Measurements from ENCODE around the gene SP9. TPM values are rescaled to one million over a fixed set of nuclear protein-coding genes. Genes with fewer than 3 reads are reported as not detected.
"Not testable (repeated sequence)": the region's sequence is repeated elsewhere in the genome, so short reads cannot be mapped to it uniquely, and the experiment has no call there.

SP9 gene
- total RNA-seq, 1 donor from 2014 or later, result 0.16 TPM

DNA sequence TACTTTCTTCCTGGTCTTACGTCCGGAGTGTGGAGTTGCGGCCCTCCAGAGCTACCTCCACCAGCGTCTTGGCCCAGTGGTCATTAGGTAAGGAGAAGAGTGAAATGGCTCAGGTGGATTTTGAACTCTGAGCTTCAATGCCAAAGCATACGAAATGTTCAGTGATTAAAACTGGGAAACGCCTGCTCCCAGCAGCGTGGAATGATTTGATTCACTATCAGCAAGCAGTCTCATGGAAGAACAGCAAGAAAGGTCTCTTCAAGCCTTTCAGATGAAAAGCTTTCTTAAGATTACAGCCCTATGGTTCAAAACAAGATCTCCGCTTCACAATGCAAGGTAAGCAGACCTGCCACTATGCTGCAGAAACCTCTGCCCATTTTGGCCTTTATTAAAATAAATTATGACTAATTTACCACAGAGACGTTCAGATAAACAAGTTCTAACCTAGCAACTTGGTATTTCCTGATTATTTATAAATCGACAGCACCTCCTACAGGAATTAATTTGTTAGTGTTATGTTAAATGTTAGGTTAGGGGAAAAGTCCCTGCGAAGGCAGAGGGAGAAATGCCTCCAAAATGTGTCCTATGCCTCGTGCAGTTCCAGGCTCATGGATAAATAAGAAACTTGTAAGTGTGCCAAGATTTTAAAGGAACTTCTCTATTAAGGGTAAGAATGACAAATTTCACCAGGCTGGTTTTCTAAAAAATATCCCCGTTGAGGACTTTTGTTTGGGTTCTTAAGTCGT lies 10.1 kb downstream of the SP9 start:
- DNase-seq (ENCODE audit: low read depth), result peak; percentile 59

DNA sequence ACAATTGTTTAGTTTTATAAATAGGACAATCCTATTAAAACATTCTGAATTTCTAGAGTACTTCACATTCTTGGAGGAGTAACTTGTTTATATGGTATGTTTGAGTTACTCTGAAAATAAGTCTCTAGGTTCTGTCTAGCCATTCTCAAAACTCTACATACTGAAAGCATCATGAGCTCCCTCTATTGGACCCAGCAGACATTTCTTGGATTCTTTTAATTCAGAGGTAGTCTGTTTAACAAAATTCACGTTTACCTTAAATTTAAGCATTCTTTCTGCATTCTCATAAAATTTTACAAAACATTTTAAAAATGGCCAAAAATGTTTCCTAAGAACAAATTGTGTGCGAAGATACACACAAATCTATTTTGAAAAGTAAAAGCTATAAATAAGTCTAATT lies 15.3 kb downstream of the SP9 start:
- DNase-seq (ENCODE audit: low read depth), result no peak

DNA sequence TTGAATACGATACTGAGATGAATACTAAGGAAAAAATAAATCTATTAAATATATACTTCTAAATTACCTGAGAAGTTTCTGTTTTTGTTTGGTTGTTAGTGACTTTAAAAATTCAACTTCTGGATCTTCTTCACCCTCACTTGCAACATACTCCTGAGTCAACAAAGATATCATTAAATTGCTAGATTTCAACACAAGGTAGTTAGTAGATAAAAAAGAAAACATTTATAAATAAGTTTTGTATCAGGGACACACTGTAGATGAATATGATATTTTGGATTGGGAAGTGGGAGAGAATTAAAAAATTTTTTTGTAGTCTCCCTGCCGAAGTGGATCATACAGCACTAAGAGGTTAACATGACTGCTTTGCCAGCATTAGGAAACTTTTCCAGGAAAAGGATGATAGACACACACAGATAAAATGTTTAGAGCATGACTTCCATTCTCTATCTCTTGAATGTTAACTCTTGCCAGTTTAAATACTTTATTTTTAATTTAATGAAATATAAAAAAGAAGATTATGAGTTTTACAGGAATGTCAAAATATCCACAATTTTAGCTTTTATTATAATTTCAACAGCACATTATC lies 15.9 kb downstream of the SP9 start:
- DNase-seq (ENCODE audit: low read depth), result no peak

DNA sequence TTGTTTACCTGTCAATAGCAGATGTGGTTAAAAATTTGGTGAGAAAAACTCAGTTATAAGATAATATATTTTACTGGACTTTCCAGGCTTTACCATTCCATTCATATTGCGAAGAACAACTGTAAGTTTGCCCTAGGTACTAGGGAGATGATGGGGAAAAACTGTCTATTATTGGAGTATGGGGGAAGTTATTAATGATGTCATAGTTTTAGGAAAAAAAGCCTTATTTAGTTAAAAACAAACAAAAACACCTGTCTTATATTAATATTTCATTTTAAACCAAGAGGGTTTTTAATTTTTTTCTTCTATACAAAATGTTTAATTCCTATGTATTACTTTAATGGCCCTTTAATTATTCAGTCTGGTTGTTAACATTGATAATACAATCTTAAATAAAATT lies 18.2 kb downstream of the SP9 start:
- DNase-seq (ENCODE audit: low read depth), result no peak

DNA sequence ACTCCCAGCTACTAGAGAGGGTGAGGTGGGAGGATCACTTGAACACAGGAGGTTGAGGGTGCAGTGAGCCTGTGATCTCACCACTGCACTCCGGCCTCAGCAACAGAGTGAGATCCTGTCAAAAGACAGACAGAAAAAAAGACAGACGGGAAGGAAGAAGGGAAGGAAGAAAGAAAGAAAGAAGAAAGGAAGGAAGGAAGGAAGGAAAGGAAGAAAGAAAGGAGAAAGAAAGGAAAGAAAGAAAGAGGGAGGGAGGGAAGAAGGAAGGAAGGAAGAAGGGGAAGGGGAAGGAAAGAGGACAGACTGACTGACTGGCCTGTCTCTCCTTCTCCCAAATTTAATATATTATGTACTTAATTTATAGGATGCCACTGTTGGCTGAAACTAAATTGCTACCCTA lies 21.6 kb downstream of the SP9 start:
- no peak for DNase-seq (ENCODE audit: low read depth)

DNA sequence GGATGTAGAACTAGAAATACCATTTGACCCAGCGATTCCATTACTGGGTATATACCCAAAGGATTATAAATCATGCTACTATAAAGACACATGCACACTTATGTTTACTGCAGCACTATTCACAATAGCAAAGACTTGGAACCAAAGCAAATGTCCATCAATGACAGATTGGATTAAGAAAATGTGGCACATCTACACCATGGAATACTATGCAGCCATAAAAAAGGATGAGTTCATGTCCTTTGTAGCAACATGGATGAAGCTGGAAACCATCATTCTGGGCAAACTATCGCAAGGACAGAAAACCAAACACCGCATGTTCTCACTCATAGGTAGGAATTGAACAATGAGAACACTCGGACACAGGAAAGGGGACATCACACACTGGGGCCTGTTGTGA lies 24.9 kb downstream of the SP9 start:
- not testable (repeated sequence) for DNase-seq (ENCODE audit: low read depth)

DNA sequence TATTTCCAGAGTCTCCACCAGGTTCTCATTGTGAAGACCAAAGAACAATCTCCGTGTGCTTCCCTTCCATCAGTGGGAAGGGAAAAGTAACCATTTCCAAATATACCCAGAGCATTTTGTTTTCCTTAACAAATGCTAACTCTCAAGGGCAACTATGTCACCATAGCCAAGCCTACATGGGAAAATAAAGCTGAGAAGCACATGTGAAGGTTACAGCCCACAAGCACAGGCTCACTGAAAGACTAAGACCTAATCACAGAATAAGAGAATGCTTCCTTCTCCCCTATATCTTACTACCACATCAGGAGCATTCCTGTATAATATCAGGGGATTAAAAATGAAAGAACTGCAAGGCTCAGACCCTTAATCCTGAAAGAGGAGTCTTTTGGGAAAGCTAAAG lies 28.2 kb downstream of the SP9 start:
- no peak for DNase-seq (ENCODE audit: low read depth)

DNA sequence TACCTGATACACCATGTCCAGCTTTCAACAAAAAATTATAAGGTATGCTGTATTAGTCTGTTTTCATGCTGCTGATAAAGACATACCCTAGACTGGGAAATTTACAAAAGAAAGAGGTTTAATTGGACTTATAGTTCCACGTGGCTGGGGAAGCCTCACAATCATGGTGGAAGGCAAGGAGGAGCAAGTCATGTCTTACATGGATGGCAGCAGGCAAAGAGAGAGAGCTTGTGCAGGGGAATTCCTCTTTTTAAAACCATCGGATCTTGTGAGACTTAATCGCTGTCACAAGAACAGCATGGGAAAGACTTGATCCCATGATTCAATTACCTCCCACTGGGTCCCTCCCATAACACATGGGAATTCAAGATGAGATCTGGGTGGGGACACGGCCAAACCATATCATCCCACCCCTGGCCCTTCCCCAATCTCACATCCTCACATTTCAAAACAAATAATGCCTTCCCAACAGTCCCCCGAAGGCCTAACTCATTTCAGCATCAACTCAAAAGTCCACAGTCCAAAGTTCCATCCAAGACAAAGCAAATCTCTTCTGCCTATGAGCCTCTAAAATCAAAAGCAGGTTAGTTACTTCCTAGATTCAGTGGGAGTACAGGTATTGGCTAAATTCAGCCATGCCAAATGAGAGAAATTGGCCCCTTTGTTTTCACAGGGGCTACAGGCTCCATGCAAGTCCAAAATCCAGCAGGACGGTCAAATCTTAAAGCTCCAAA lies 28.9 kb downstream of the SP9 start:
- DNase-seq (ENCODE audit: low read depth), result not testable (repeated sequence)

DNA sequence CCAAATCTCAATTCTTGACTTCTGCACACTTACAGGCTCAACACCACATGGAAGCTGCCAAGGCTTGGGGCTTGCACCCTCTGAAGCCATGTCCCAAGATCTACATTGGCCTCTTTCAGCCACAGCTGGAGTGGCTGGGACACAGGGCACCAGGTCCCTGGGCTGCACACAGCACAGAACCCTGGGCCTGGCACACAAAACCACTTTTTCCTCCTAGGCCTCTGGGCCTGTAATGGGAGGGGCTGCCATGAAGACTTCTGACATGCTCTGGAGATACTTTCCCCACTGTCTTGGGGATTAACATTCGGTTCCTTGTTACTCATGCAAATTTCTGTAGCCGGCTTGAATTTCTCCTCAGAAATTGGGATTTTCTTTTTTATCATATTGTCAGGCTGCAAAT lies 29.9 kb downstream of the SP9 start:
- no peak for DNase-seq (ENCODE audit: low read depth)

DNA sequence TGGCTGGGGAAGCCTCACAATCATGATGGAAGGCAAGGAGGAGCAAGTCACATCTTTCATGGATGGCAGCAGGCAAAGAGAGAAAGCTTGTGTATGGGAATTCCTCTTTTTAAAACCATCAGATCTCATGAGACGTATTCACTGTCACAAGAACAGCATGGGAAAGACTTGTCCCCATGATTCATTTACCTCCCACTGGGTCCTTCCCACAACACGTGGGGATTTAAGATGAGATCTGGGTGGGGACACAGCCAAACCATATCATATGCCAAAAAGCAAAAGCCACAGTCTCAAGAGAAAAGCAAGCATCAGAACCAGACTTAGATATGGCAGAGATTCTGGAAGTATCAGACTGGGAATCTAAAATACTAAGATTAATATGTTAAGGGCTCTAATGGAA lies 30.8 kb downstream of the SP9 start:
- DNase-seq (ENCODE audit: low read depth), result peak; percentile 17

DNA sequence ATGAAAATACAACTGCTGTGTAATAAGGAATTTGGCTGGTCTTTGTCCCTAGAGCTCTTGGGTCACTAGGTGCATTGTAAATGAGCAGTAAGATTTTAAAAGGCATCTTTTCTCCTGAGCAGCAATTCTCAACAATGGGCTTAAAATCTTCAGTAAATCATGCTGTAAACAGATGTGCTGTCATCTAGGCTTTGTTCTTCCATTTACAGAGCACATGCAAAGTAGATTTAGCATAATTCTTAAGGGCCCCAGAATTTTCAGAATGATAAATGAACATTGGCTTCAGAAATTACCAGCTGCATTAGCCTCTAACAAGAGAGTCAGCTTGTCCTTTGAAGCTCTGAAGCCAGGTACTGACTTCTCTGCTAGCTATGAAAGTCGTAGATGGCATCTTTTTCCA lies 33.9 kb downstream of the SP9 start:
- no peak for DNase-seq (ENCODE audit: low read depth)

DNA sequence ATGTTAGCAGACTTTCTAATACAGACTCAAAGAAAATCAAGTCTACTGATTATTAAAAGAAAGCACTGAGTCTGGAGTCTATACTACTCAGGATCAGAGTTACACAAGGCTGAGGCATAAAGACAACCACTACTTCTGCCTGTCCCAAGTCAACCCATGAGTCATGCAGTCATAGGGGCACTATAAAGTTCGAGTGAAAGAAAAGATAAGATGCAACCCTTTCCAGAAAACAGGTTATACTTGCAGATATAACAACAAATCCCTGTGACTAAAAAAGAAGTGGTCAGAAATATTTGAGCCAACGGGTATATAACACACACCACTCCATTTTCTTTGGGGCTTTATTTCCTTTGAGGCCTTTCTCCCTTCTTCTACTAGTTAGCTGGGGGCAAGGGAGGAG lies 42.2 kb downstream of the SP9 start:
- no peak for DNase-seq (ENCODE audit: low read depth)

DNA sequence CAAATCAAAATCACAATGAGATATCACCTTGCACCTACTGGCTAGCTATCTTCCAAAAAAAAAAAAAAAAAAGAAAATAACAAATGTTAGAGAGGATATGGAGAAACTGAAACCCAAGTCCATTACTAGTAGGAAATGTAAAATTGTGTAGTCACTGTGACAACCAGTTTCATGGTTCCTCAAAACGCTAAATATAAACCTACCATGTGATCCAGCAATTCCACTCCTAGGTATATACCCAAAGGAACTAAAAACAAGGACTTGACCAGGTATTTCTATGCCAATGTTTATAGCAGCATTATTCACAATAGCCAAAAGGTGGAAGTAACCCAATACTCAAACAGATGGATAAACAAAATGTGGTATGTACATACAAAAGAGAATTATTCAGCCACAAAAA lies 49.0 kb downstream of the SP9 start:
- DNase-seq (ENCODE audit: low read depth), result no peak

DNA sequence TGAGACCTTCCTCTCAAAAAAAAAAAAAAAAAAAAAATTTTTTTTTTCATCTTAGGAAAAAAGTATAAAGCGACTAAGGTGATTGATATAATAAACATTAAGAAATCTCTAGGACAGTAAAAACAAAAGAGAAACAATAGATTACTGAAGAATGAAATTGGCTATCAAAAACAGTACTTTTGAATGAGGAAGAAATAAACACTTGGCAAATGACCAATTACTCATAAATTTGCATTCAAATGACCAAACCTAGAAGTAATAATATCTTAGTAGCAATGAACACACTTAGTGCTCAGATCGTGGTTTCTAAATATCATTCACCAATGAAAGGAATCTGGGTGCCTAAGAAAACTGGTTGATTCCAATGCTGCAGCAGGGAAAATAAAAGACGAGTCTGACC lies 50.4 kb downstream of the SP9 start:
- no peak for DNase-seq (ENCODE audit: low read depth)

Other genes starting within 250 kb of the SP9 start
- gene OLA1, start 86.4 kb upstream of the SP9 start, total RNA-seq, result 144 and 170 TPM in 2 replicates
- gene SCRN3, start 60.8 kb downstream of the SP9 start, total RNA-seq, result 51.6 and 53.7 TPM in 2 replicates
- 5.6 and 7.3 TPM in 2 replicates for gene GPR155, start 152.1 kb downstream of the SP9 start, total RNA-seq

All from myocyte (in vitro differentiated cells).